WI38 (cell line): ENCODE measurements around the gene ADGRE3.

Experiments used
- H3K4me3 ChIP-seq: 2 replicates; pipeline ENCODE4 v1.5.1; 2011; ENCODE audit warnings: low read depth, mild to moderate bottlenecking, control low read depth, low read length
- TF ChIP-seq, protein P1 (sequence below): IDR thresholded peaks from 2 replicates; pipeline ENCODE4 v1.5.1; 2012; ENCODE audit warnings: low read depth, mild to moderate bottlenecking, control low read depth, low read length

ADGRE3 gene

DNA sequence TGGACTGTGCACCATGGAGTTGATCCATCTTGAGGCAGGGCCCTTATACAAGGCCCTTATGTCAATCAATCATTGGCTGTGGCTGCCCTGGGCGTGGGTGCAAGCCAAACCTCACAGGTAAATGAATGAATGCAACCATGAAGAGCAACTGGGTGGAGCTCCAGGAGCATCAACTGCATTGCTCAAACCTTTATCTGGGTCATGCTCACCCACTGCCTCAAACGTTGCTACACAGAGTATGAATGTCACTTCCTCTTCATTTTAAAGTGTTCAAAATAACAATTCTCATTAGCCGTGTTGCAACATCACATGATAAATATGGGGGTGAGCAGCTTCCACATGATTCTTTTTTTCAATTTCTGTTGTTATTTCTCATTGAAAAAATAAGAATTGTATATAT, 8.8 kb upstream of the ADGRE3 start:
- TF ChIP-seq, protein P1, sequence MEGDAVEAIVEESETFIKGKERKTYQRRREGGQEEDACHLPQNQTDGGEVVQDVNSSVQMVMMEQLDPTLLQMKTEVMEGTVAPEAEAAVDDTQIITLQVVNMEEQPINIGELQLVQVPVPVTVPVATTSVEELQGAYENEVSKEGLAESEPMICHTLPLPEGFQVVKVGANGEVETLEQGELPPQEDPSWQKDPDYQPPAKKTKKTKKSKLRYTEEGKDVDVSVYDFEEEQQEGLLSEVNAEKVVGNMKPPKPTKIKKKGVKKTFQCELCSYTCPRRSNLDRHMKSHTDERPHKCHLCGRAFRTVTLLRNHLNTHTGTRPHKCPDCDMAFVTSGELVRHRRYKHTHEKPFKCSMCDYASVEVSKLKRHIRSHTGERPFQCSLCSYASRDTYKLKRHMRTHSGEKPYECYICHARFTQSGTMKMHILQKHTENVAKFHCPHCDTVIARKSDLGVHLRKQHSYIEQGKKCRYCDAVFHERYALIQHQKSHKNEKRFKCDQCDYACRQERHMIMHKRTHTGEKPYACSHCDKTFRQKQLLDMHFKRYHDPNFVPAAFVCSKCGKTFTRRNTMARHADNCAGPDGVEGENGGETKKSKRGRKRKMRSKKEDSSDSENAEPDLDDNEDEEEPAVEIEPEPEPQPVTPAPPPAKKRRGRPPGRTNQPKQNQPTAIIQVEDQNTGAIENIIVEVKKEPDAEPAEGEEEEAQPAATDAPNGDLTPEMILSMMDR: no peak

DNA sequence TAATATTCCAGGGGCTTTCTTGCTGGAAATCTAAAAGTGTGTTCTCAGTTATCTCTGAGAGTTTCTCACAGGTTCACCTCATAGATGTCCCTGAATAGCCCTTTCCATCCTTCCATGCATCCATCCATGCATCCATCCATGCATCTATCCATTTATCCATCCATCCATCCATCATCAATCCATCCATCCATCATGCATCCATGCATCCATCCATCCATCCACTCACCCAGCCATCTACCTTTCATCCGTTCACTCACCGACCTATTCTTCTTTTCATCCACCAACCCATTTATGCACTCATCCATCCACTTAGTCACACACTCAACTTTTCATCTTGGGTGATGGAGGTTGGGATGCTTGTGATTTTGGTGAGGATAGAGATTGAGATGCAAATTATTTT, 7.4 kb upstream of the ADGRE3 start:
- H3K4me3 ChIP-seq: no peak overlapping the region
- TF ChIP-seq, protein P1: no peak

More for the DNA sequence above, 8.8 kb upstream of the ADGRE3 start:
- H3K4me3 ChIP-seq: no peak overlapping the region

DNA sequence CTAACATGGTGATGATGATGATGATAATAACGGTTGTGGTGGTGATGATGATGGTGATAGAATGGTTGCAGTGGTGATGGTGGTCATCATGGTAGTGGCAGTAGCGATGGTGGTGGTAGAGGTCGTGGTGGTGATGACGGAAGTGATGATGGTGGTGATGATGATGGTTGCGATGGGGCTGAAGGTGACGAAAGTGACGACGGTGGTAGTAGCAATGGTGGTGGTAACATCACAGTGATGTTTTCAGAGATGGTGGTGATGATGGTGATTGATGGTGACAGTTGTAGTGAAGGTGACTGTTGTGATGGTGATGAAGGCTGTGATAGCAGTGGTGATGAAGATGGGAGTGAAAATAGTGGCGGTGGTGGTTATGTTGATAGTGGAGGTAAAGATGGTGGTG, 3.6 kb upstream of the ADGRE3 start:
- no peak overlapping the region for H3K4me3 ChIP-seq
- TF ChIP-seq, protein P1: no peak

DNA sequence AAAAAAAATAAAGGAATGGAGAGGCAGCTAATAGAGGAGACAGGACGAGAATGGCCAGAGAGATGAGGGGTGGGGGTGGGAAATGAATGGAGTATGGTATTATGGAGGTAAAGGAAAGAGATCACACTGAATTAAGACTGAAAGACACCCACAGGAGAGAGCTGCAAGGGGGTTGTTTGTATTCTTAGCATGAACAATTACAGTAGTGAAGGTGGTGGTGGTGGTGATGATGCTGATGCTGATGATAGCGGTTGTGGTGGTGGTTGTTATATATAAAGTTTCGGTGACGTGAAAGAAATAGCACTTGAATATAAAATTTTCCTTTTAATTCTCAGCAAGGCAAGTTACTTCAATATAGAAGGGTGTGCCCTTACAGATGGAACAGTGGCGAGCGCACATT, 2.8 kb upstream of the ADGRE3 start:
- TF ChIP-seq, protein P1: no peak
- no peak overlapping the region for H3K4me3 ChIP-seq

DNA sequence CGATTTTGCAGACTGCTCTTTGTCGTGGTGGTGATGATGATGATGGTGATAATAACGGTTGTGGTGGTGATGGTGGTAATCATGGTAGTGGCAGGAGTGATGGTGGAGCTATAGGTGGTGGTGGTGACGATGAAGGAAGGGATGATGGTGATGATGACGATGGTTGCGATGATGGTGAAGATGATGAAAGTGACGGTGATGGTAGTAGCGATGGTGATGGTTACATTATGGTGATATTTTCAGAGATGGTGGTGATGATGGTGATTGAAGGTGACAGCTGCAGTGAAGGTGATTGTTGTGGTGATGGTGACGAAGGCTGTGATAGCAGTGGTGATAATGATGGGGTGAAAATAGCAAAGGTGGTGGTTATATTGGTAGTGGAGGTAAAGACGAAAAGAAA, 2.1 kb upstream of the ADGRE3 start:
- H3K4me3 ChIP-seq: no peak overlapping the region
- TF ChIP-seq, protein P1: no peak

DNA sequence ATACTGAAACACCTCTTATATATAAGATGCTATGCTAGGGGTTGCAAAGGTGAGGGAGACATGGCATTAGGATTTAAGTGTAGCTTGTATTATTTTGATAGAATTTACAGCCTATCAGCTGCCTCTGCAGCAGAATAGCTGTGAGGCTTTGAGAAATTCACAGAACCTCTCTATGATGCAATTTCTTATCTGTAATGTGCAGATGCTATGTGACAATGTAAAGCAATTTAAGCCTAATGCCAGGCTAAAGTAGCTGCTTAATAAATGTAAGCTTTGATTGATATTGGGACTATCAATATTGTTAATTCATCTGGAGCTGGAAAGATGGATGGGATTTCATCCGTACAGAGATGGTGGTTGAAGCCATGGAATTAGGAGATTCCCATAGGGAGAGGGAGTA, 1.6 kb downstream of the ADGRE3 start:
- TF ChIP-seq, protein P1: no peak
- no peak overlapping the region for H3K4me3 ChIP-seq

DNA sequence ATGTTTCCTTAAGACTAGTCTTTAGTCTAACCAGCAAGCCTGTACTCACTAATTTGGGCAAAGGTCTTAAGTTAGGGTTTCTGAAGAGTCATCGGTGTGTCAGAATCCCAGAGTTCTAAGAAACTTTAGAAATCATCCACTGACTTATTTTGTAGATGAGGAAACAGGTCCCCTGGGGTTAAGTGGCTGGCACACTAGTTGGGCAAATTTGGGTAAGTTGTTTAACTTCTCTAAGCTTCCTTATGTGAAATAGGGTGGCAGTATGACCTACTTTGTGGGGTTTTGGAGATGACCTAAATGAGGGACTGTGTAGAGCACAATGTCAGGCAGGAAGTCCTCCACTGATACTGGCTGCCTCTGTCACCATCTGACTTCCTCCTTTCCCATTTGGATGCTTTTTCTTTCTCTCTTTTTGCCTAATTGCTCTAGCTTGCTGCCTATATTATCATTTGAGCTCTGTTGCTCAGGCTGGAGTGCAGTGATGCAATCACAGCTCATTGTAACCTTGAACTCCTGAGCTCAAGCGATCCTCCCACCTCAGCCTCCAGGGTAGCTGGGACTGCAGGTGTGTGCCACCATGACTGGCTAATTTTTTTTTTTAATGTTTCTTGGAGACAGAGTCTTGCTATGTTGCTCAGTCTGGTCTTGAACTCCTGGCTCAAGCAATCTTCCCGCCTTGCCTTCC, 2.3 kb downstream of the ADGRE3 start:
- TF ChIP-seq, protein P1: no peak
- H3K4me3 ChIP-seq: no peak overlapping the region
